GM12878 (cell line): ENCODE measurements around the gene KIN. TPM values are rescaled to one million over a fixed set of nuclear protein-coding genes. Genes with fewer than 3 reads are reported as not detected.

Experiments used
- ATAC-seq: fragments of 200-7000 bp; cut with Tn5 transposase; 3 replicates; pipeline ENCODE4 v1.9.1; 2020; ENCODE audit warnings: mild to moderate bottlenecking, moderate library complexity
- BruUV-seq: library from RNA; stranded (reverse); fragments of 400-500 nt; replicated peaks from 2 replicates; lab custom pipeline; 2021; lab: Mats Ljungman, UMichigan
- CTCF ChIA-PET: fragments of 300-600 bp; sonication (Branson Sonifier 250); formaldehyde crosslinking; extraction: SDS; loops from one replicate; lab custom pipeline; 2021; ENCODE audit warnings: inconsistent platforms; lab: Yijun Ruan, JAX
- POLR2A ChIA-PET: fragments of 350-600 bp; formaldehyde crosslinking; extraction: SDS; loops from one replicate; lab custom pipeline; 2021; ENCODE audit warnings: inconsistent platforms; lab: Charles Lee
- RAD21 ChIA-PET: fragments of 300-600 bp; sonication (Branson Sonifier 250); formaldehyde crosslinking; loops from one replicate; lab custom pipeline; 2023; ENCODE audit warnings: antibody characterized with exemption; ENCODE audit not compliant: unreplicated experiment; lab: Charles Lee
- SMC1A ChIA-PET: fragments of 300-600 bp; sonication (Branson Sonifier 250); formaldehyde crosslinking; loops from one replicate; lab custom pipeline; 2023; ENCODE audit not compliant: unreplicated experiment, uncharacterized antibody; lab: Charles Lee
- DNase-seq: peaks from one replicate; pipeline ENCODE4 v3.0.0-alpha.2; 2011; ENCODE audit warnings: low read depth, low spot score
- FAIRE-seq: peaks from 3 replicates; lab custom pipeline; 2011; peaks lifted over from hg19 to GRCh38; lab: Jason Lieb, UNC
- H2AFZ ChIP-seq: 2 replicates; pipeline ENCODE4 v1.6.0; 2011; ENCODE audit warnings: low read depth, low read length, control low read depth; ENCODE audit not compliant: control insufficient read depth
- H3K27ac ChIP-seq: 2 replicates; pipeline ENCODE4 v1.5.1; 2011; ENCODE audit warnings: control low read depth; ENCODE audit not compliant: control insufficient read depth, insufficient read depth
- H3K27me3 ChIP-seq, 2 experiments: replicated peaks in 1 of 2; 2 replicates each; pipeline versions ENCODE4 v1.6.0 to v1.6.1; 2011; ENCODE audit warnings: low read length in 1 of 2; ENCODE audit not compliant: control insufficient read depth in 2 of 2, insufficient read depth in 2 of 2
- H3K36me3 ChIP-seq, 2 experiments: 2 replicates each; pipeline ENCODE4 v1.5.1; 2011; ENCODE audit warnings: low read length in 1 of 2; ENCODE audit not compliant: control insufficient read depth in 2 of 2, insufficient read depth in 2 of 2
- H3K4me1 ChIP-seq: 2 replicates; pipeline ENCODE4 v1.6.1; 2011; ENCODE audit warnings: mild to moderate bottlenecking, low read length, moderate library complexity, mixed read lengths; ENCODE audit not compliant: control insufficient read depth, insufficient read depth
- H3K4me2 ChIP-seq: 2 replicates; pipeline ENCODE4 v1.6.0; 2011; ENCODE audit warnings: control low read depth; ENCODE audit not compliant: control insufficient read depth, insufficient read depth
- H3K4me3 ChIP-seq: fragments of 200-600 bp; sonication (generic); 2 replicates; pipeline ENCODE4 v1.5.1; 2016
- H3K79me2 ChIP-seq: 2 replicates; pipeline ENCODE4 v1.6.0; 2011; ENCODE audit warnings: low read length; ENCODE audit not compliant: control insufficient read depth, insufficient read depth
- H3K9ac ChIP-seq: 2 replicates; pipeline ENCODE4 v1.8.0; 2011; ENCODE audit warnings: low read length, control low read depth, mixed read lengths; ENCODE audit not compliant: control insufficient read depth, insufficient read depth
- H3K9me3 ChIP-seq: replicated peaks from 3 replicates; pipeline ENCODE4 v1.5.1; 2011; ENCODE audit warnings: mild to moderate bottlenecking, low read length; ENCODE audit not compliant: control insufficient read depth, insufficient read depth
- H4K20me1 ChIP-seq: 2 replicates; pipeline ENCODE4 v1.6.0; 2011; ENCODE audit not compliant: control insufficient read depth, insufficient read depth
- ATF7 ChIP-seq: fragments of 450-650 bp; IDR thresholded peaks from 2 replicates; pipeline ENCODE4 v1.6.1; 2016; ENCODE audit warnings: low read depth, mild to moderate bottlenecking
- BHLHE40 ChIP-seq, 2 experiments: fragments of 450-650 bp in 1 of 2; IDR thresholded peaks; 2 replicates each; pipeline ENCODE4 v1.6.1; 2011 to 2017; ENCODE audit warnings: low read depth in 2 of 2, borderline replicate concordance in 1 of 2, improper control_type of control experiment in 1 of 2, low read length in 1 of 2, mild to moderate bottlenecking in 1 of 2
- ELK1 ChIP-seq: IDR thresholded peaks from 2 replicates; pipeline ENCODE4 v1.6.1; 2012; ENCODE audit warnings: low read depth, low read length, improper control_type of control experiment
- MAX ChIP-seq: IDR thresholded peaks from 2 replicates; pipeline ENCODE4 v1.6.1; 2012; ENCODE audit warnings: low read depth, low read length, improper control_type of control experiment
- NFXL1 ChIP-seq: fragments of 450-650 bp; IDR thresholded peaks from 2 replicates; pipeline ENCODE4 v1.6.1; 2017; ENCODE audit warnings: antibody characterized with exemption, mild to moderate bottlenecking, borderline replicate concordance
- PKNOX1 ChIP-seq: fragments of 450-650 bp; IDR thresholded peaks from 2 replicates; pipeline ENCODE4 v1.6.1; 2016; ENCODE audit warnings: mild to moderate bottlenecking
- RAD51 ChIP-seq: fragments of 450-650 bp; IDR thresholded peaks from 2 replicates; pipeline ENCODE4 v1.6.1; 2016; ENCODE audit warnings: moderate library complexity, mild to moderate bottlenecking, inconsistent platforms
- REST ChIP-seq: IDR thresholded peaks from 2 replicates; pipeline ENCODE4 v1.6.1; 2012; ENCODE audit warnings: mild to moderate bottlenecking, low read depth, low read length
- ZBTB4 ChIP-seq: fragments of 450-650 bp; formaldehyde crosslinking; IDR thresholded peaks from 2 replicates; pipeline ENCODE4 v1.4.0; 2022; ENCODE audit warnings: mild to moderate bottlenecking, moderate library complexity
- ZNF24 ChIP-seq: fragments of 450-650 bp; IDR thresholded peaks from 2 replicates; pipeline ENCODE4 v1.6.1; 2017; ENCODE audit warnings: antibody characterized with exemption, mild to moderate bottlenecking
- WGBS: methylation state at CpG from one replicate; pipeline ENCODE4 v1.1.6; 2016; ENCODE audit warnings: low lambda C conversion rate; ENCODE audit not compliant: insufficient replicate concordance, insufficient coverage; ENCODE audit errors: missing lambda C conversion rate; 5-methylcytosine and 5-hydroxymethylcytosine counted together
- in situ Hi-C: fragments of 300-500 bp; cut with MboI; formaldehyde crosslinking; loops from 9 replicates; pipeline ENCODE4 v1.14.3; 2018; ENCODE audit warnings: mixed read lengths
- intact Hi-C: fragments of 100-400 bp; cut with micrococcal nuclease; formaldehyde crosslinking; loops from one replicate; pipeline ENCODE4 v1.14.2; 2022; ENCODE audit not compliant: unreplicated experiment
- polyA plus RNA-seq, 11 experiments: library from polyadenylated mRNA; depleted of rRNA in 4 of 11; unstranded in 6 of 11; stranded (reverse) in 5 of 11; fragments of >200 nt; fragmentation: Nextera tagmentation in 4 of 11; fragmentation: Illumina TruSeq in 1 of 11; extraction: Ambion mirVana in 4 of 11; extraction: Trizol in 1 of 11; gene quantifications; 1 replicate in 1 of 11; 2 replicates in 10 of 11; pipeline versions ENCODE4 v1.2.1 to v1.2.3, GENCODE V29; 2011 to 2016; ENCODE audit warnings: inconsistent platforms in 2 of 11, missing spikeins in 2 of 11, low read depth in 1 of 11
- total RNA-seq, 4 experiments: library from RNA; depleted of rRNA in 3 of 4; stranded (reverse); fragments of >200 nt in 3 of 4; fragmentation: Illumina TruSeq in 1 of 4; extraction: Trizol in 1 of 4; gene quantifications; 2 replicates each; pipeline versions ENCODE4 v1.2.1 to v1.2.3, GENCODE V29; 2013 to 2021

Gene KIN
- total and polyA plus RNA-seq, 10 of the 15 experiments (the other 5 are each of a cell fraction or from before 2014, with no cell fraction given): 6.8 to 33.2 (median 11.3) TPM

GRCh38 chr10:7702288-7702812 is 85.4 kb downstream of the KIN start (continued):
- TF ChIP-seq PKNOX1: no peak
- TF ChIP-seq RAD51: no peak
- TF ChIP-seq ELK1: no peak
- TF ChIP-seq MAX: no peak
- no peak for TF ChIP-seq NFXL1
- TF ChIP-seq ATF7: no peak

- Histone ChIP-seq H3K27me3 (peaks cover 2% of the 10 kb centered on the region in 2 experiments; a peak in 1 of 4 replicates), H3K27ac (no peak overlapping the region), H4K20me1 (no peaks in the 10 kb centered on the region), H3K4me3 (no peak overlapping the region), H3K79me2 (no peaks in the 10 kb centered on the region), H3K9ac (no peak overlapping the region), H3K4me1 (no peaks in the 10 kb centered on the region), H3K9me3 (no peaks in the 10 kb centered on the region), H2AFZ (no peak overlapping the region), H3K36me3 (no peaks in the 10 kb centered on the region), H3K4me2 (no peak overlapping the region)
- intact Hi-C loops (no loop called here), in situ Hi-C loops (no loop called here)
- CTCF ChIA-PET: interaction anchor here (1.1 to 5.0 kb wide), 2 partner anchors 10 to 14 kb away, joined by 3 to 36 read pairs; no protein-coding TSS in a partner anchor
- BruUV-seq: no TSS peak
- RAD21 ChIA-PET: interaction anchor here (0.7 kb wide), 1 partner anchor 10 kb away, joined by 3 read pairs; no protein-coding TSS in a partner anchor
- no peak for FAIRE-seq
- POLR2A ChIA-PET: no interaction called here
- SMC1A ChIA-PET: interaction anchor here (0.9 to 3.0 kb wide), 2 partner anchors 18 to 176 kb away, joined by 3 to 8 read pairs; no protein-coding TSS in a partner anchor
- WGBS: 53% methylated on average over 6 of the region's 8 CpGs
- no peak for DNase-seq
- no peak for ATAC-seq
- TF ChIP-seq BHLHE40 (IDR thresholded peaks at IDR 0.05; ENCODE audit: borderline replicate concordance in 1 of 2, low read depth in 2 of 2, low read length in 1 of 2): no peak
- no peak for TF ChIP-seq REST
- no peak for TF ChIP-seq ZBTB4 (CRISPR knock-in tag)
- no peak for TF ChIP-seq ZNF24
Observed at GRCh38 chr10:7701158-7701742, 86.5 kb downstream of the KIN start.
